Mesenchymal stem cell (in vitro differentiated cells and primary cell): ENCODE measurements around the gene RAB11FIP4.
A peak's percentile ranks its signal among the peaks of the same experiment; 100 is the strongest.

Source experiments
- DNase-seq: peaks from one replicate; pipeline ENCODE4 v3.0.0-alpha.2; 2013
- H2AFZ ChIP-seq: one replicate; pipeline ENCODE4 v1.6.1; 2013; ENCODE audit warnings: low read depth, mild to moderate bottlenecking, control low read depth, inconsistent platforms, low read length, moderate library complexity
- H2AK5ac ChIP-seq: 2 replicates; pipeline ENCODE4 v1.6.1; 2013; ENCODE audit warnings: low read length, moderate library complexity, mild to moderate bottlenecking, inconsistent platforms; ENCODE audit not compliant: severe bottlenecking
- H2BK120ac ChIP-seq: one replicate; pipeline ENCODE4 v1.6.1; 2013; ENCODE audit warnings: low read depth, mild to moderate bottlenecking, inconsistent platforms, low read length, moderate library complexity
- H2BK12ac ChIP-seq, 2 experiments: one replicate each; pipeline ENCODE4 v1.6.1; 2013; ENCODE audit warnings: inconsistent platforms in 2 of 2, low read length in 2 of 2, mild to moderate bottlenecking in 2 of 2, moderate library complexity in 2 of 2, control low read depth in 1 of 2
- H2BK15ac ChIP-seq: one replicate; pipeline ENCODE4 v1.6.1; 2013; ENCODE audit warnings: mild to moderate bottlenecking, low read depth, inconsistent platforms; ENCODE audit not compliant: poor library complexity, severe bottlenecking
- H2BK5ac ChIP-seq: 2 replicates; pipeline ENCODE4 v1.6.1; 2013; ENCODE audit warnings: low read depth, mild to moderate bottlenecking, low read length, control low read depth, inconsistent platforms; ENCODE audit not compliant: poor library complexity, severe bottlenecking
- H3K14ac ChIP-seq, 2 experiments: one replicate each; pipeline ENCODE4 v1.6.1; 2013; ENCODE audit warnings: inconsistent platforms in 2 of 2, low read length in 2 of 2, control low read depth in 1 of 2, mild to moderate bottlenecking in 1 of 2, moderate library complexity in 1 of 2
- H3K18ac ChIP-seq, 2 experiments: one replicate each; pipeline ENCODE4 v1.6.1; 2013; ENCODE audit warnings: inconsistent platforms in 2 of 2, low read length in 2 of 2, control low read depth in 1 of 2, low read depth in 1 of 2, mild to moderate bottlenecking in 1 of 2
- H3K23ac ChIP-seq, 2 experiments: one replicate each; pipeline ENCODE4 v1.6.1; 2013; ENCODE audit warnings: inconsistent platforms in 2 of 2, low read length in 2 of 2, mild to moderate bottlenecking in 2 of 2, moderate library complexity in 2 of 2, control low read depth in 1 of 2
- H3K27ac ChIP-seq: 2 replicates; pipeline ENCODE4 v1.5.1; 2013; ENCODE audit warnings: mild to moderate bottlenecking, moderate library complexity, low read length, control low read depth, inconsistent platforms; ENCODE audit not compliant: poor library complexity, severe bottlenecking
- H3K27me3 ChIP-seq, 2 experiments: 2 replicates each; pipeline versions ENCODE4 v1.6.1 to v1.7.0; 2013; ENCODE audit warnings: low read length in 2 of 2, mild to moderate bottlenecking in 2 of 2, moderate library complexity in 2 of 2, control low read depth in 1 of 2, inconsistent platforms in 1 of 2; ENCODE audit not compliant: control insufficient read depth in 1 of 2, insufficient read depth in 1 of 2
- H3K36me3 ChIP-seq, 2 experiments: 2 replicates each; pipeline versions ENCODE4 v1.6.1 to v1.7.0; 2013; ENCODE audit warnings: low read length in 2 of 2, control low read depth in 1 of 2, inconsistent platforms in 1 of 2, low read depth in 1 of 2, mild to moderate bottlenecking in 1 of 2; ENCODE audit not compliant: insufficient read depth in 2 of 2, control insufficient read depth in 1 of 2
- H3K4ac ChIP-seq, 2 experiments: one replicate each; pipeline ENCODE4 v1.6.1; 2013; ENCODE audit warnings: inconsistent platforms in 2 of 2, low read length in 2 of 2, mild to moderate bottlenecking in 2 of 2, moderate library complexity in 2 of 2, control low read depth in 1 of 2, low read depth in 1 of 2
- H3K4me1 ChIP-seq: 2 replicates; pipeline ENCODE4 v1.6.1; 2013; ENCODE audit warnings: low read depth, low read length, control low read depth; ENCODE audit not compliant: control insufficient read depth, insufficient read depth
- H3K4me2 ChIP-seq: 2 replicates; pipeline ENCODE4 v1.6.1; 2013; ENCODE audit warnings: low read length, mild to moderate bottlenecking, inconsistent platforms; ENCODE audit not compliant: poor library complexity, severe bottlenecking
- H3K4me3 ChIP-seq, 2 experiments: 2 replicates each; pipeline versions ENCODE4 v1.5.1 to v1.7.0; 2013; ENCODE audit warnings: low read length in 2 of 2, mild to moderate bottlenecking in 2 of 2, control low read depth in 1 of 2, low read depth in 1 of 2; ENCODE audit not compliant: insufficient read depth in 1 of 2
- H3K79me1 ChIP-seq: replicated peaks from 2 replicates; pipeline ENCODE4 v1.6.1; 2013; ENCODE audit warnings: mild to moderate bottlenecking, control low read depth, low read length, inconsistent platforms; ENCODE audit not compliant: poor library complexity, severe bottlenecking
- H3K9ac ChIP-seq: 2 replicates; pipeline ENCODE4 v1.7.0; 2013; ENCODE audit warnings: mild to moderate bottlenecking, low read length, moderate library complexity
- H3K9me3 ChIP-seq: 2 replicates; pipeline ENCODE4 v1.7.0; 2013; ENCODE audit warnings: mild to moderate bottlenecking, low read length; ENCODE audit not compliant: control insufficient read depth
- H4K8ac ChIP-seq: one replicate; pipeline ENCODE4 v1.6.1; 2013; ENCODE audit warnings: inconsistent platforms, mild to moderate bottlenecking, low read length, moderate library complexity
- H4K91ac ChIP-seq: one replicate; pipeline ENCODE4 v1.6.1; 2013; ENCODE audit warnings: mild to moderate bottlenecking, low read length, inconsistent platforms
- WGBS: methylation state at CpG from one replicate; pipeline ENCODE4 v1.1.7; 2013; ENCODE audit warnings: mixed read lengths; 5-methylcytosine and 5-hydroxymethylcytosine counted together

RAB11FIP4 gene

GRCh38 chr17:31560616-31561235 is 169.3 kb downstream of the RAB11FIP4 start:
- Histone ChIP-seq H3K4me1 (peaks cover 29% of the 10 kb centered on the region), H3K27ac (peak overlapping the region; percentile 99), H3K9ac (peak overlapping the region; percentile 98), H3K18ac (peak overlapping the region; percentile 2 to 62), H4K91ac (peak overlapping the region; percentile 65), H3K4me3 (peak overlapping the region; percentile 35 to 90), H2AFZ (no peak overlapping the region), H3K4me2 (peak overlapping the region; percentile 87), H2BK120ac (no peak overlapping the region), H2AK5ac (peak overlapping the region; percentile 90), H3K23ac (peak overlapping the region in 1 of 2 experiments; percentile 89), H2BK5ac (peak overlapping the region; percentile 78), H2BK15ac (peak overlapping the region; percentile 12), H2BK12ac (peak overlapping the region; percentile 21 to 59), H3K36me3 (peaks cover 10 to 27% of the 10 kb centered on the region in 2 experiments), H3K14ac (peak overlapping the region in 1 of 2 experiments; percentile 50), H3K9me3 (no peaks in the 10 kb centered on the region), H3K79me1 (no peaks in the 10 kb centered on the region), H4K8ac (peak overlapping the region; percentile 59), H3K4ac (peak overlapping the region; percentile 2 to 54), H3K27me3 (no peaks in the 10 kb centered on the region)
- DNase-seq, result peak; percentile 36
- 28% methylated on average over 8 of the region's 10 CpGs for WGBS

- peak overlapping the region; percentile 87 for H3K4me2 ChIP-seq
- peak overlapping the region; percentile 86 for H2AK5ac ChIP-seq
- no peak overlapping the region for H2BK120ac ChIP-seq
- no peak overlapping the region for H2BK12ac ChIP-seq
- no peak overlapping the region for H3K23ac ChIP-seq
- H3K79me1 ChIP-seq, result no peaks in the 10 kb centered on the region
- peak overlapping the region; percentile 66 to 79 for H3K4ac ChIP-seq
- H3K14ac ChIP-seq, result no peak overlapping the region
- H3K9me3 ChIP-seq, result no peaks in the 10 kb centered on the region
- H3K4me1 ChIP-seq, result peaks cover 37% of the 10 kb centered on the region
- H2BK5ac ChIP-seq, result peak overlapping the region; percentile 96
- no peak overlapping the region for H4K91ac ChIP-seq
- no peaks in the 10 kb centered on the region for H3K27me3 ChIP-seq
- peaks cover 14 to 30% of the 10 kb centered on the region in 2 experiments for H3K36me3 ChIP-seq
- peak; percentile 62 for DNase-seq
- 28% methylated on average over 7 of the region's 9 CpGs for WGBS
- peak overlapping the region; percentile 93 for H4K8ac ChIP-seq
- peak overlapping the region; percentile 98 for H3K9ac ChIP-seq
- no peak overlapping the region for H2AFZ ChIP-seq
- H3K4me3 ChIP-seq, result peak overlapping the region; percentile 43 to 90
- H3K18ac ChIP-seq, result peak overlapping the region; percentile 68 to 75
- H2BK15ac ChIP-seq, result peak overlapping the region; percentile 74
- peak overlapping the region; percentile 99 for H3K27ac ChIP-seq
Measured at GRCh38 chr17:31561469-31562375, 170.2 kb downstream of the RAB11FIP4 start.

DNA sequence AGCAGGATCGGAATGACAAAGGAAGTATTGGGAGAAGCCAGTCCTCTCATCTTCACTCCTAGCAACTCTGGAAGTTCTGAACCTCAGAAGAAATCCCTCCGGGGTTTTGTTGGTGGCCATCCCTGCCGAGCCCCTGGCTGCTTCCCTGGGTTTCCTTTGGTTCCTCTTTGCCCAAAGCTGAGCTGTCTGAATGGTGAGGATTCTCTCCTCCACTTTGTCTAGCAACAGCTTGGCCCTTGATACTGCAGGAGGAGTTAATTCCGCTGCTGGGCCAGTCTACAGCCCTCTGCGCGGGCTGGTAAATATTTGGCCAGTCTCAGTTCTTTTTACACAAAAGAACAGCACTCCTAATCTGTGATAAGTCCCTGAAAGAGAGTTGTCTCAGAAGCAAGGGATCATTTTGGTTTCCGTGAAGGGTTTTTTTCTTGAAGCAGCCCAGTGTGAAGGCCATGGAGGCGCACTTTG is 170.9 kb downstream of the RAB11FIP4 start:
- Histone ChIP-seq H2BK120ac (no peak overlapping the region), H3K4me2 (peak overlapping the region; percentile 5), H3K36me3 (peaks cover 18 to 30% of the 10 kb centered on the region in 2 experiments), H3K23ac (no peak overlapping the region), H3K79me1 (no peaks in the 10 kb centered on the region), H3K27ac (peak overlapping the region; percentile 85), H2BK15ac (no peak overlapping the region), H3K27me3 (no peaks in the 10 kb centered on the region), H4K8ac (no peak overlapping the region), H3K4ac (no peak overlapping the region), H2AK5ac (peak overlapping the region; percentile 42), H2BK12ac (no peak overlapping the region), H3K4me1 (peaks cover 41% of the 10 kb centered on the region), H4K91ac (no peak overlapping the region), H3K9me3 (no peaks in the 10 kb centered on the region), H2AFZ (no peak overlapping the region), H3K14ac (no peak overlapping the region), H3K4me3 (peak overlapping the region in 1 of 2 experiments; percentile 90), H3K18ac (no peak overlapping the region), H3K9ac (peak overlapping the region; percentile 98), H2BK5ac (peak overlapping the region; percentile 26)
- DNase-seq, result no peak
- WGBS, result 92% methylated on average over 8 of the region's 8 CpGs

DNA sequence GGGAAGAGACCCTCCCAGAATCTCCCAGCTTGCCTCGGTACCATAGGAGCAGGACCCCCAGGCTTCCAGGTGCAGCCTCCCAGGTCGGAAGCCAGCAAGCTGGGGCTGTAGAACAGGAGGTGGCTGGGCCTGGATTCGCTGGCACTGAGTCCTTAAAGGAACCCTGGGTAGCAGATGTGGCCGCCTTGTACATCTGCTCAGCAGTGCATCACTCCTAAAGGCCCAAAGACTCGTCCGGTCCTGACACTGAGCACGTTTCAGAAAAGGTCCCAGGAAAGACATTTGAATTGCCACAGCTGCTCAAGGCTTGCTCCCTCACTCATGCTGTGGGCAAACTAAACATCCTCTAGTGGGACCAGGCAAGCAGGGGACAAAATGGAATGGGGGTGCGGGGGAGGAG is 172.8 kb downstream of the RAB11FIP4 start:
- peak overlapping the region; percentile 45 for H4K8ac ChIP-seq
- 96% methylated on average over 8 of the region's 8 CpGs for WGBS
- no peaks in the 10 kb centered on the region for H3K27me3 ChIP-seq
- no peak overlapping the region for H2BK5ac ChIP-seq
- H3K9me3 ChIP-seq, result no peaks in the 10 kb centered on the region
- no peak overlapping the region for H3K23ac ChIP-seq
- no peak overlapping the region for H4K91ac ChIP-seq
- no peak overlapping the region for H3K4ac ChIP-seq
- H3K27ac ChIP-seq, result peak overlapping the region; percentile 73
- no peaks in the 10 kb centered on the region for H3K79me1 ChIP-seq
- peaks cover 25 to 36% of the 10 kb centered on the region in 2 experiments for H3K36me3 ChIP-seq
- H2BK12ac ChIP-seq, result no peak overlapping the region
- no peak overlapping the region for H3K4me2 ChIP-seq
- H2AFZ ChIP-seq, result no peak overlapping the region
- H3K18ac ChIP-seq, result no peak overlapping the region
- peak overlapping the region in 1 of 2 experiments; percentile 38 for H3K4me3 ChIP-seq
- H3K9ac ChIP-seq, result peak overlapping the region; percentile 35
- H3K14ac ChIP-seq, result no peak overlapping the region
- no peak overlapping the region for H2BK15ac ChIP-seq
- no peak for DNase-seq
- peak overlapping the region; percentile 11 for H2AK5ac ChIP-seq
- H2BK120ac ChIP-seq, result no peak overlapping the region
- peaks cover 46% of the 10 kb centered on the region for H3K4me1 ChIP-seq
